ENCODE measurements around the gene HS1BP3. TPM values are rescaled to one million over a fixed set of nuclear protein-coding genes. Genes with fewer than 3 reads are reported as not detected.

HS1BP3 gene
- total and polyA plus RNA-seq, 9 of the 15 experiments (the other 6 are each of a cell fraction or from before 2014, with no cell fraction given) = 0.41 to 8.3 (median 5.9) TPM

- Histone ChIP-seq H4K20me1 (replicated peaks; ENCODE audit: control insufficient read depth, insufficient read depth, low read length) (no peaks in the 10 kb centered on the region), H3K9me1 (ENCODE audit: control insufficient read depth, insufficient read depth, low read length) (no peaks in the 10 kb centered on the region), H3K36me3 (ENCODE audit: control insufficient read depth, insufficient read depth, low read length) (no peaks in the 10 kb centered on the region), H3K4me1 (replicated peaks in 1 of 2; ENCODE audit: control insufficient read depth in 2 of 2, insufficient read depth in 2 of 2, low read length in 2 of 2) (peaks cover 0 to 13% of the 10 kb centered on the region in 2 experiments; a peak in 1 of 5 replicates), H3K4me3 (no peak overlapping the region), H3K4me2 (ENCODE audit: insufficient read depth, low read length) (no peak overlapping the region), H3K9me3 (replicated peaks; ENCODE audit: control insufficient read depth, insufficient read depth, low read depth, low read length) (no peaks in the 10 kb centered on the region), H3K27ac (ENCODE audit: extremely low read depth, low read depth, low read length) (no peak overlapping the region), H3K79me2 (ENCODE audit: control insufficient read depth, insufficient read depth, low read length) (no peaks in the 10 kb centered on the region), H3K27me3 (ENCODE audit: control insufficient read depth in 2 of 2, insufficient read depth in 2 of 2, low read length in 2 of 2) (peaks cover 0 to 6% of the 10 kb centered on the region in 2 experiments; a peak in 1 of 5 replicates), H2AFZ (ENCODE audit: low read depth, low read length) (no peak overlapping the region), H3K9ac (ENCODE audit: insufficient read depth in 1 of 2, low read depth in 2 of 2, low read length in 2 of 2) (peak overlapping the region in 1 of 2 experiments; percentile 66; a peak in 2 of 4 replicates)
- FAIRE-seq (no peak), DNase-seq (ENCODE audit: extremely low read depth in 1 of 4, low spot score in 3 of 4) (peak in 2 of 4 experiments; percentile 36 to 40), ATAC-seq (peak; percentile 47; the same call in 2 of the 3 replicates)
- BruUV-seq (replicated peaks) = no TSS peak
- intact Hi-C loops (cut with micrococcal nuclease) = loop anchor here (10.0 kb wide), 1 partner anchor 379 kb away; no protein-coding TSS in a partner anchor
- POLR2A ChIA-PET = interaction anchor here (0.5 to 1.5 kb wide), 4 partner anchors 9 to 226 kb away, joined by 3 to 4 read pairs (median 3); no protein-coding TSS in a partner anchor
- in situ Hi-C loops (cut with MboI) = loop anchor here (10.0 kb wide), 1 partner anchor 539 kb away; no protein-coding TSS in a partner anchor
- 51% methylated on average over 18 of the region's 18 CpGs for WGBS (ENCODE audit: insufficient coverage, low coverage, missing lambda C conversion rate)
- TF ChIP-seq POLR3G (IDR thresholded peaks at IDR 0.05; ENCODE audit: extremely low read depth, insufficient read length, insufficient replicate concordance) (no peak), VEZF1 (CRISPR knock-in tag; IDR thresholded peaks at IDR 0.05) (no peak), TCF7L2 (IDR thresholded peaks at IDR 0.05; ENCODE audit: low read depth, low read length) (no peak), ID3 (CRISPR knock-in tag; IDR thresholded peaks at IDR 0.05) (no peak), ID3 (tag; IDR thresholded peaks at IDR 0.05) (no peak), TBL1XR1 (IDR thresholded peaks at IDR 0.05; ENCODE audit: low read length in 2 of 2) (no peak), SIRT6 (IDR thresholded peaks at IDR 0.05; ENCODE audit: low read depth, low read length) (no peak), CBFA2T3 (IDR thresholded peaks at IDR 0.05) (peak; percentile 30; the same call in 1 of the 2 replicates), IRF9 (tag; IDR thresholded peaks at IDR 0.05) (no peak), ZNF197 (CRISPR knock-in tag; IDR thresholded peaks at IDR 0.05; ENCODE audit: low read depth) (no peak), USF1 (CRISPR knock-in tag; IDR thresholded peaks at IDR 0.05) (0 out of 2 replicates have a peak, but pooled peaks have one; percentile 15), COPS2 (conservative IDR thresholded peaks at IDR 0.05) (no peak), MEIS2 (IDR thresholded peaks at IDR 0.05; ENCODE audit: partially characterized antibody) (no peak), U2AF2 (optimal IDR thresholded peaks at IDR 0.05; ENCODE audit: low read depth, low read length) (no peak), ZBTB9 (CRISPR knock-in tag; IDR thresholded peaks at IDR 0.05) (no peak)
- CTCF ChIA-PET (ENCODE audit: low intra/inter-chr PET ratio) = interaction anchor here (1.6 to 3.9 kb wide), 4 partner anchors 17 to 238 kb away, joined by 3 to 54 read pairs (median 16); partner anchors contain the start of gene HS1BP3
These were observed 16.9 kb downstream of the HS1BP3 start for GRCh38 chr2:20633794-20634506.
